Sigmoid colon (tissue), 4 donors: ENCODE results near the gene NTNG2.

Experiments
- POLR2A ChIP-seq, 2 donors: fragments of 450-650 bp; IDR thresholded peaks; one replicate each; pipeline ENCODE4 v1.6.1; 2016; ENCODE audit warnings: antibody characterized with exemption in 2 of 2, mild to moderate bottlenecking in 2 of 2, moderate library complexity in 2 of 2
- POLR2AphosphoS5 ChIP-seq, 4 donors: sonication (generic); formaldehyde crosslinking; IDR thresholded peaks; one replicate each; pipeline ENCODE4 v1.6.1; 2017; ENCODE audit warnings: antibody characterized with exemption in 4 of 4
- TF ChIP-seq, protein P1 (sequence below), 4 experiments: fragments of 450-650 bp in 3 of 4; fragments of 200-600 bp in 1 of 4; IDR thresholded peaks; one replicate each; pipeline ENCODE4 v1.5.1; 2016 to 2019; ENCODE audit warnings: antibody characterized with exemption in 4 of 4, mild to moderate bottlenecking in 3 of 4, moderate library complexity in 2 of 4

DNA sequence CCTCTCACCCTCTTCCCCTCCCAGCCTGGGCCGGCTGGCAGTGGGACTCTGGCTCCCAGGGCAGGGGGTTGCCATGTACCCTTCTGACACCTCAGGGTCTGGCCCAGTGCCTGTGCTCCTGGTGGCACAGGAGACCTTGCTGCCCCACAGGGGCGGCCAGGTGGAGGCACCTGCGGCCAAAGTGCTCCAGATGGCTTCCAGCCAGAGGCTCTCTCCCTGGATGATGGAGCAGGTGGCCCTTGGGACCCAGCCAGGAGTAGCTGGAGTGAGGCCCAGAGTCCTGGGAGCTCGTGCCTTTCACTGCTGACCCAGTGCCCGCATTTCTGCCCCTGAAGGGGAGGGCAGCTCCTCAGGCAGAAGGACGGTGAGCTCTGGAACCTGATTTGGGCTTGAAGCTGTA is 87.3 kb downstream of the NTNG2 start:
- no peak for TF ChIP-seq POLR2AphosphoS5 (IDR thresholded peaks at IDR 0.05)
- TF ChIP-seq, protein P1, sequence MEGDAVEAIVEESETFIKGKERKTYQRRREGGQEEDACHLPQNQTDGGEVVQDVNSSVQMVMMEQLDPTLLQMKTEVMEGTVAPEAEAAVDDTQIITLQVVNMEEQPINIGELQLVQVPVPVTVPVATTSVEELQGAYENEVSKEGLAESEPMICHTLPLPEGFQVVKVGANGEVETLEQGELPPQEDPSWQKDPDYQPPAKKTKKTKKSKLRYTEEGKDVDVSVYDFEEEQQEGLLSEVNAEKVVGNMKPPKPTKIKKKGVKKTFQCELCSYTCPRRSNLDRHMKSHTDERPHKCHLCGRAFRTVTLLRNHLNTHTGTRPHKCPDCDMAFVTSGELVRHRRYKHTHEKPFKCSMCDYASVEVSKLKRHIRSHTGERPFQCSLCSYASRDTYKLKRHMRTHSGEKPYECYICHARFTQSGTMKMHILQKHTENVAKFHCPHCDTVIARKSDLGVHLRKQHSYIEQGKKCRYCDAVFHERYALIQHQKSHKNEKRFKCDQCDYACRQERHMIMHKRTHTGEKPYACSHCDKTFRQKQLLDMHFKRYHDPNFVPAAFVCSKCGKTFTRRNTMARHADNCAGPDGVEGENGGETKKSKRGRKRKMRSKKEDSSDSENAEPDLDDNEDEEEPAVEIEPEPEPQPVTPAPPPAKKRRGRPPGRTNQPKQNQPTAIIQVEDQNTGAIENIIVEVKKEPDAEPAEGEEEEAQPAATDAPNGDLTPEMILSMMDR (IDR thresholded peaks at IDR 0.05), result no peak
- no peak for TF ChIP-seq POLR2A (IDR thresholded peaks at IDR 0.05)
